ENCODE results near the gene DYNC1H1. TPM values are rescaled to one million over a fixed set of nuclear protein-coding genes. Genes with fewer than 3 reads are reported as not detected.

The DYNC1H1 gene
- total RNA-seq, 1 experiment from 2014 or later: 264 TPM

- no peak for DNase-seq (ENCODE audit: low read depth)
Observed at GRCh38 chr14:102035914-102036313, 71.5 kb downstream of the DYNC1H1 start.

GRCh38 chr14:102037686-102038085 is 73.3 kb downstream of the DYNC1H1 start:
- no peak for DNase-seq (ENCODE audit: low read depth)

GRCh38 chr14:102039157-102039556 is 74.8 kb downstream of the DYNC1H1 start:
- no peak for DNase-seq (ENCODE audit: low read depth)

GRCh38 chr14:102040153-102040552 is 75.8 kb downstream of the DYNC1H1 start:
- no peak for DNase-seq (ENCODE audit: low read depth)

- no peak for DNase-seq (ENCODE audit: low read depth)
Observed at GRCh38 chr14:102042699-102043098, 78.3 kb downstream of the DYNC1H1 start.

GRCh38 chr14:102043251-102044025 is 79.1 kb downstream of the DYNC1H1 start:
- no peak for DNase-seq (ENCODE audit: low read depth)

- DNase-seq (ENCODE audit: low read depth): no peak
Observed at GRCh38 chr14:102044566-102044965, 80.2 kb downstream of the DYNC1H1 start.

- peak; percentile 74 for DNase-seq (ENCODE audit: low read depth)
Observed at GRCh38 chr14:102046337-102047278, 82.2 kb downstream of the DYNC1H1 start.

- no peak for DNase-seq (ENCODE audit: low read depth)
Observed at GRCh38 chr14:102047808-102048540, 83.6 kb downstream of the DYNC1H1 start.

GRCh38 chr14:102049258-102050025 is 85.1 kb downstream of the DYNC1H1 start:
- no peak for DNase-seq (ENCODE audit: low read depth)

- DNase-seq (ENCODE audit: low read depth): no peak
Observed at GRCh38 chr14:102050026-102050405, 85.6 kb downstream of the DYNC1H1 start.

GRCh38 chr14:102050625-102051024 is 86.3 kb downstream of the DYNC1H1 start:
- DNase-seq (ENCODE audit: low read depth): no peak

- DNase-seq (ENCODE audit: low read depth): no peak
Observed at GRCh38 chr14:102052522-102052921, 88.1 kb downstream of the DYNC1H1 start.

GRCh38 chr14:102055181-102055901 is 91.0 kb downstream of the DYNC1H1 start:
- peak; percentile 35 for DNase-seq (ENCODE audit: low read depth)

GRCh38 chr14:102056694-102057442 is 92.5 kb downstream of the DYNC1H1 start:
- DNase-seq (ENCODE audit: low read depth): no peak

GRCh38 chr14:102057480-102058114 is 93.2 kb downstream of the DYNC1H1 start:
- no peak for DNase-seq (ENCODE audit: low read depth)

- no peak for DNase-seq (ENCODE audit: low read depth)
Observed at GRCh38 chr14:102058146-102058545, 93.8 kb downstream of the DYNC1H1 start.

- no peak for DNase-seq (ENCODE audit: low read depth)
Observed at GRCh38 chr14:102058961-102059360, 94.6 kb downstream of the DYNC1H1 start.

GRCh38 chr14:102063109-102063807 is 98.9 kb downstream of the DYNC1H1 start:
- peak; percentile 88 for DNase-seq (ENCODE audit: low read depth)
